Mammary epithelial cell (primary cell): ENCODE data around the gene ACADS.

ENCODE experiments used
- CTCF ChIP-seq, 2 donors: IDR thresholded peaks in 1 of 2; conservative IDR thresholded peaks in 1 of 2; 2 replicates each; pipeline ENCODE4 v1.5.1; 2011 to 2012; ENCODE audit warnings: inconsistent platforms in 2 of 2, low read length in 2 of 2, mild to moderate bottlenecking in 2 of 2, control low read depth in 1 of 2, low read depth in 1 of 2; ENCODE audit not compliant: insufficient read depth in 1 of 2; ENCODE audit errors: extremely low read depth in 1 of 2
- EZH2 ChIP-seq: IDR thresholded peaks from 2 replicates; pipeline ENCODE4 v1.6.1; 2012; ENCODE audit warnings: low read length, inconsistent platforms, borderline replicate concordance

GRCh38 chr12:120736404-120737331 is 11.0 kb downstream of the ACADS start:
- TF ChIP-seq CTCF (conservative IDR thresholded peaks at IDR 0.05 in 1 of 2, IDR thresholded peaks at IDR 0.05 in 1 of 2; ENCODE audit: extremely low read depth in 1 of 2, insufficient read depth in 1 of 2, low read depth in 1 of 2, low read length in 2 of 2), result no peak
- TF ChIP-seq EZH2, result no peak
